Measurements from ENCODE around the gene AKR7A2. TPM values are rescaled to one million over a fixed set of nuclear protein-coding genes. Genes with fewer than 3 reads are reported as not detected.

AKR7A2 gene
- total RNA-seq, 1 experiment from 2014 or later: 122 TPM

DNA sequence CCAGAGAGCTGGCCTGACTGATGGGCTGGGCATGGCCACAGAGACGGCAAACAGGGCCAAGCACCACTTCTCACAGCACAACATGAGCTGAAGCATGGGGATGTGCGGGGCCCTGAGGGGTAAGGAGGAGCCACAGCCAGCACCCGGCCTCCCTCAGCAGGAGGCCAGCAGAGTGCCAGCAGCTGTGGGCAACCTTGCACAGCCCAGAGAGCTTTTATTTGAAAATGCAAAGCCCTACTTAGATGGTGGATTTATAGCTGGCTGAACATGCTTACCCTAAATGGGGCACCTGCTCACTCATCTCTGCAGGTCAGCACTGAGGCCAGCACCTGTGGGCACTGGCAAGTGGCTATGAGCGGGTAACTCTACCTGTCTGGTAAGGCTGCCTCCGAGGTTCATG lies 44.3 kb upstream of the AKR7A2 start:
- no peaks in the 10 kb centered on the region; the same call in 1 of the 2 replicates for H3K36me3 ChIP-seq (ENCODE audit: insufficient read depth, low read length)
- H3K4me1 ChIP-seq (ENCODE audit: low read length): no peaks in the 10 kb centered on the region
- no peak overlapping the region for H2AFZ ChIP-seq (ENCODE audit: low read length)
- 0 out of 2 replicates have a peak, but pooled peaks cover 4% of the 10 kb centered on the region for H4K20me1 ChIP-seq (ENCODE audit: insufficient read depth, low read depth, low read length)
- H3K9me2 ChIP-seq (replicated peaks; ENCODE audit: insufficient read depth, low read length): no peaks in the 10 kb centered on the region
- no peak overlapping the region for H3K4me3 ChIP-seq (ENCODE audit: low read length)
- H3K79me2 ChIP-seq (ENCODE audit: low read length): peaks cover 17% of the 10 kb centered on the region; the same call in 1 of the 2 replicates
- H3K27me3 ChIP-seq (ENCODE audit: low read length): no peaks in the 10 kb centered on the region
- DNase-seq: no peak
- no peaks in the 10 kb centered on the region for H3K9me3 ChIP-seq (ENCODE audit: low read length)
- no peak overlapping the region for H3K27ac ChIP-seq (ENCODE audit: low read length)
- no peak overlapping the region for H3K9ac ChIP-seq (ENCODE audit: low read length)
- no peak overlapping the region for H3K4me2 ChIP-seq (ENCODE audit: low read depth, low read length, poor library complexity, severe bottlenecking)

- no peak overlapping the region for H2AFZ ChIP-seq (ENCODE audit: low read length)
- H3K4me3 ChIP-seq (ENCODE audit: low read length): no peak overlapping the region
- H3K79me2 ChIP-seq (ENCODE audit: low read length): peaks cover 2% of the 10 kb centered on the region; the same call in 1 of the 2 replicates
- H3K9ac ChIP-seq (ENCODE audit: low read length): no peak overlapping the region
- no peak overlapping the region for H3K27ac ChIP-seq (ENCODE audit: low read length)
- H3K9me2 ChIP-seq (replicated peaks; ENCODE audit: insufficient read depth, low read length): no peaks in the 10 kb centered on the region
- no peak overlapping the region for H3K4me2 ChIP-seq (ENCODE audit: low read depth, low read length, poor library complexity, severe bottlenecking)
- no peak for DNase-seq
- H3K27me3 ChIP-seq (ENCODE audit: low read length): no peaks in the 10 kb centered on the region
- H3K9me3 ChIP-seq (ENCODE audit: low read length): no peaks in the 10 kb centered on the region
- H3K36me3 ChIP-seq (ENCODE audit: insufficient read depth, low read length): no peaks in the 10 kb centered on the region; the same call in 1 of the 2 replicates
- 0 out of 2 replicates have a peak, but pooled peaks cover 4% of the 10 kb centered on the region for H4K20me1 ChIP-seq (ENCODE audit: insufficient read depth, low read depth, low read length)
- H3K4me1 ChIP-seq (ENCODE audit: low read length): no peaks in the 10 kb centered on the region
Observed at GRCh38 chr1:19354531-19354981, 42.6 kb upstream of the AKR7A2 start.

DNA sequence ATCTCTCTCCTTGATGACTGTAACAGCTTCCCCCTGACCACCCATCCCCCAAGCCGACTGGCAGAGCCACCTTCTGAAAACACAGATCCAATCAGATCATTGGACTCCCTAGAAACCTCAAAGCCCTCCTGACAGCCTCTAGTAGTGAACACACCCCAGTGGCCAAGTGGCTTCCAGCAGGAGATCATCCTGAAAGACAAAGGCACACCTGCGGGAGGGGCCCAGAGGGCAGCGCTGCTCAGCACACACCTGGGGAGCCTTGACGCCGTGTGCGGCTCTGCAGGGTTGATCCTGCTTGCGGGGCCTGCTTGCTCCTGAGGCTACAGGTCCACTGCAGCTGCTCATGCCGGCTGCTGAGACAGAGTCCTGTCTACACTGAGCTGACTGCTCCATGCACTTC lies 41.7 kb upstream of the AKR7A2 start:
- H3K27me3 ChIP-seq (ENCODE audit: low read length): no peaks in the 10 kb centered on the region
- H3K79me2 ChIP-seq (ENCODE audit: low read length): no peaks in the 10 kb centered on the region
- H3K4me2 ChIP-seq (ENCODE audit: low read depth, low read length, poor library complexity, severe bottlenecking): no peak overlapping the region
- H3K9me3 ChIP-seq (ENCODE audit: low read length): no peaks in the 10 kb centered on the region
- H2AFZ ChIP-seq (ENCODE audit: low read length): no peak overlapping the region
- 0 out of 2 replicates have a peak, but pooled peaks cover 2% of the 10 kb centered on the region for H4K20me1 ChIP-seq (ENCODE audit: insufficient read depth, low read depth, low read length)
- no peaks in the 10 kb centered on the region; the same call in 1 of the 2 replicates for H3K36me3 ChIP-seq (ENCODE audit: insufficient read depth, low read length)
- no peak overlapping the region for H3K27ac ChIP-seq (ENCODE audit: low read length)
- no peaks in the 10 kb centered on the region for H3K4me1 ChIP-seq (ENCODE audit: low read length)
- H3K9me2 ChIP-seq (replicated peaks; ENCODE audit: insufficient read depth, low read length): no peaks in the 10 kb centered on the region
- no peak overlapping the region for H3K9ac ChIP-seq (ENCODE audit: low read length)
- no peak for DNase-seq
- no peak overlapping the region for H3K4me3 ChIP-seq (ENCODE audit: low read length)

DNA sequence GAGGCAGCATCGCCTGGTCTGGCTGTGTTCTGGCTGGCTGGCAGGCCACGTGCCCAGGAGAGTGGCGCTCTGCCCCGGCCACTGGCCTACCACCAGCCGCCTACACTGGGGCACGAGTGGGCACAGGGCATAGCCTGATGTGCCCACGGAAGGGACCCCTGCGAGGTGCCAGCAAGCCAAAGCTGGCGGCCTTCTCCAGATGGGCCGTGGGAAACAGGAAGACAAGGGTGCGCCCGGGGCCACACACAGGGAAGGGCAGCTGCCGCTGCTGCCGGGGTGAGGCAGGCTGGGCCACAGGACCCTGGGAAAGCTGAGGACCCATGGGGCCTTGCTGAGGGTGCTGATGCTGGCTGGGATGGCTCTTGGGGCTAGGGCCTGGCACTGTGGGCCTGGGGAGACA lies 40.9 kb upstream of the AKR7A2 start:
- Histone ChIP-seq H3K9me3 (ENCODE audit: low read length) (no peaks in the 10 kb centered on the region), H2AFZ (ENCODE audit: low read length) (no peak overlapping the region), H3K4me3 (ENCODE audit: low read length) (no peak overlapping the region), H3K9ac (ENCODE audit: low read length) (no peak overlapping the region), H3K79me2 (ENCODE audit: low read length) (no peaks in the 10 kb centered on the region), H3K36me3 (ENCODE audit: insufficient read depth, low read length) (no peaks in the 10 kb centered on the region; the same call in 1 of the 2 replicates), H4K20me1 (ENCODE audit: insufficient read depth, low read depth, low read length) (no peaks in the 10 kb centered on the region), H3K27ac (ENCODE audit: low read length) (no peak overlapping the region), H3K9me2 (replicated peaks; ENCODE audit: insufficient read depth, low read length) (no peaks in the 10 kb centered on the region), H3K27me3 (ENCODE audit: low read length) (no peaks in the 10 kb centered on the region), H3K4me1 (ENCODE audit: low read length) (no peaks in the 10 kb centered on the region), H3K4me2 (ENCODE audit: low read depth, low read length, poor library complexity, severe bottlenecking) (no peak overlapping the region)
- no peak for DNase-seq

- Histone ChIP-seq H3K79me2 (ENCODE audit: low read length) (no peaks in the 10 kb centered on the region), H3K4me3 (ENCODE audit: low read length) (no peak overlapping the region), H3K27me3 (ENCODE audit: low read length) (no peaks in the 10 kb centered on the region), H3K36me3 (ENCODE audit: insufficient read depth, low read length) (no peaks in the 10 kb centered on the region; the same call in 1 of the 2 replicates), H3K9me2 (replicated peaks; ENCODE audit: insufficient read depth, low read length) (no peaks in the 10 kb centered on the region), H2AFZ (ENCODE audit: low read length) (no peak overlapping the region), H3K9me3 (ENCODE audit: low read length) (no peaks in the 10 kb centered on the region), H3K27ac (ENCODE audit: low read length) (no peak overlapping the region), H3K4me1 (ENCODE audit: low read length) (no peaks in the 10 kb centered on the region), H3K9ac (ENCODE audit: low read length) (no peak overlapping the region), H3K4me2 (ENCODE audit: low read depth, low read length, poor library complexity, severe bottlenecking) (no peak overlapping the region), H4K20me1 (ENCODE audit: insufficient read depth, low read depth, low read length) (no peaks in the 10 kb centered on the region)
- DNase-seq: no peak
Observed at GRCh38 chr1:19351873-19352272, 39.9 kb upstream of the AKR7A2 start.

DNA sequence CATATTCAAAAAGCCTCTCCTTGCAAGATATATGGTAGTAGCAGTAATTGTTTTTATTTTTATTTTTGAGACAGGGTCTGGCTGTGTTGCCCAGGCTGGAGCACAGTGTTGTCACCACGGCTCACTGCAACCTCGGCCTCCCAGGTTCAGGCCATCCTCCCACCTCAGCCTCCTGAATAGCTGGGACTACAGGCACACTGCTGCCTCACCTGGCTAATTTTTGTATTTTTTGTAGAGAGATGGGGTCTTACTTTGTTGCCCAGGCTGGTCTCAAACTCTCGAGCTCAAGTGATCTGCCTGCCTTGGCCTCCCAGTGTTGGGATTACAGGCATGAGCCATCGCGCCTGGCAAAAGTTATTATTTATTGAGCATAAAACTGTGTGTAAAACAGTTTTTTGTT lies 38.6 kb upstream of the AKR7A2 start:
- H3K4me2 ChIP-seq (ENCODE audit: low read depth, low read length, poor library complexity, severe bottlenecking): no peak overlapping the region
- no peak overlapping the region for H2AFZ ChIP-seq (ENCODE audit: low read length)
- no peaks in the 10 kb centered on the region for H3K79me2 ChIP-seq (ENCODE audit: low read length)
- H4K20me1 ChIP-seq (ENCODE audit: insufficient read depth, low read depth, low read length): no peaks in the 10 kb centered on the region
- H3K4me1 ChIP-seq (ENCODE audit: low read length): no peaks in the 10 kb centered on the region
- no peak for DNase-seq
- H3K27me3 ChIP-seq (ENCODE audit: low read length): no peaks in the 10 kb centered on the region
- H3K27ac ChIP-seq (ENCODE audit: low read length): no peak overlapping the region
- H3K9ac ChIP-seq (ENCODE audit: low read length): no peak overlapping the region
- no peaks in the 10 kb centered on the region for H3K9me3 ChIP-seq (ENCODE audit: low read length)
- H3K4me3 ChIP-seq (ENCODE audit: low read length): no peak overlapping the region
- H3K9me2 ChIP-seq (replicated peaks; ENCODE audit: insufficient read depth, low read length): no peaks in the 10 kb centered on the region
- H3K36me3 ChIP-seq (ENCODE audit: insufficient read depth, low read length): no peaks in the 10 kb centered on the region; the same call in 1 of the 2 replicates

- H3K9me3 ChIP-seq (ENCODE audit: low read length): no peaks in the 10 kb centered on the region
- H3K36me3 ChIP-seq (ENCODE audit: insufficient read depth, low read length): no peaks in the 10 kb centered on the region; the same call in 1 of the 2 replicates
- no peak overlapping the region for H3K4me3 ChIP-seq (ENCODE audit: low read length)
- no peaks in the 10 kb centered on the region for H3K4me1 ChIP-seq (ENCODE audit: low read length)
- H3K27ac ChIP-seq (ENCODE audit: low read length): no peak overlapping the region
- no peaks in the 10 kb centered on the region for H3K79me2 ChIP-seq (ENCODE audit: low read length)
- H3K9me2 ChIP-seq (replicated peaks; ENCODE audit: insufficient read depth, low read length): no peaks in the 10 kb centered on the region
- H3K27me3 ChIP-seq (ENCODE audit: low read length): no peaks in the 10 kb centered on the region
- DNase-seq: no peak
- H4K20me1 ChIP-seq (ENCODE audit: insufficient read depth, low read depth, low read length): no peaks in the 10 kb centered on the region
- no peak overlapping the region for H3K4me2 ChIP-seq (ENCODE audit: low read depth, low read length, poor library complexity, severe bottlenecking)
- no peak overlapping the region for H2AFZ ChIP-seq (ENCODE audit: low read length)
- no peak overlapping the region for H3K9ac ChIP-seq (ENCODE audit: low read length)
Observed at GRCh38 chr1:19349999-19350398, 38.1 kb upstream of the AKR7A2 start.

DNA sequence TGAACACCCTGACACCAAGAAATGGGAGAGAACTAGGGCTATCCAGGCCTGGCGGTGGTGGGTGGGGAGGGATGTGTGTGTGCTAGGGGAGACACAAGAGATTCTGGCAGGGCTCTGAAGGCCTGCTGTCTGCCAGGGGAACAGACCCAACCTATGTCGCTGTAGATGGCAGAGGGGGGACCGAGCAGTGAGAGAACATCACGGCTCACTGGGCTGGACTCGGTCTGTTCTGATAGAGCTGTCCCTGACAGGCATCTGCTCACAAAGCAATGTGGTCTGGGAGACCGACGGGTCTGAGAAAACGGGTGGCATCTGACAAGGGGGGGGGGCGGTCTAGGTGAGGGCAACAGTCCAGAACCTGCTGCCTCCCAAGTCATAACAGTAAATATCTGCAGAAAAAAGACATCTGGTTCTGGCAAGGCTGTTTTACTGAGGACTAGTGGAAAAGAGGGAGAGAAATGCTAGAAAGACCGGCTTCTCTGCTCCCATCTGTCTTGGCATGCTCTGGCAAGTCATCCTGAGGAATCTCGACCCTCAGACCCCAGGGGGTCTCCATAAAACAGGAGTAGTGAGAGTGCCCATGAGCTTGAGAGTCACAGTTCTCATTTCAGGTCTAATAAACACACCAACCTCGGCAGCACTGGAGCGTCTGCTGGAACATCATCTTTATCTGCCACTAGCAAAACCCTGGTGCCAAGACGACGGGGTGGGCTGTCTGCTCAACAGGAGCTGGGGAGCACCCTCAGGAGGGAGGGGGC lies 36.7 kb upstream of the AKR7A2 start:
- no peak overlapping the region for H3K9ac ChIP-seq (ENCODE audit: low read length)
- H4K20me1 ChIP-seq (ENCODE audit: insufficient read depth, low read depth, low read length): no peaks in the 10 kb centered on the region

More for the DNA sequence above, 36.7 kb upstream of the AKR7A2 start:
- Histone ChIP-seq H3K36me3 (ENCODE audit: insufficient read depth, low read length) (no peaks in the 10 kb centered on the region; the same call in 1 of the 2 replicates), H3K27ac (ENCODE audit: low read length) (no peak overlapping the region), H3K4me3 (ENCODE audit: low read length) (no peak overlapping the region), H3K4me1 (ENCODE audit: low read length) (no peaks in the 10 kb centered on the region), H3K27me3 (ENCODE audit: low read length) (no peaks in the 10 kb centered on the region), H2AFZ (ENCODE audit: low read length) (no peak overlapping the region), H3K9me2 (replicated peaks; ENCODE audit: insufficient read depth, low read length) (no peaks in the 10 kb centered on the region), H3K79me2 (ENCODE audit: low read length) (no peaks in the 10 kb centered on the region), H3K9me3 (ENCODE audit: low read length) (no peaks in the 10 kb centered on the region), H3K4me2 (ENCODE audit: low read depth, low read length, poor library complexity, severe bottlenecking) (no peak overlapping the region)
- DNase-seq: no peak

Data from Karpas-422 (cell line).